Stomach (tissue), 4 donors: ENCODE data around the gene KLHL22.

Experiments used
- CTCF ChIP-seq, 7 experiments: fragments of 450-650 bp in 4 of 7; fragments of 200-600 bp in 3 of 7; sonication (generic) in 3 of 7; IDR thresholded peaks; one replicate each; pipeline ENCODE4 v1.5.1; 2016 to 2019; ENCODE audit warnings: antibody characterized with exemption in 7 of 7, control low read depth in 2 of 7, mild to moderate bottlenecking in 1 of 7
- POLR2AphosphoS5 ChIP-seq, 3 donors: sonication (generic); formaldehyde crosslinking; IDR thresholded peaks; one replicate each; pipeline ENCODE4 v1.6.1; 2016; ENCODE audit warnings: antibody characterized with exemption in 3 of 3

GRCh38 chr22:20531154-20531403 lies 35.5 kb upstream of the KLHL22 start:
- no peak for TF ChIP-seq POLR2AphosphoS5 (IDR thresholded peaks at IDR 0.05)
- no peak for TF ChIP-seq CTCF (IDR thresholded peaks at IDR 0.05)
